HG02973 (cell line): Measurements from ENCODE around the gene NKG7.

ENCODE experiments used
- ATAC-seq: cut with Tn5 transposase; IDR thresholded peaks from one replicate; pipeline ENCODE4 v1.9.1; 2021; ENCODE audit warnings: moderate library complexity; ENCODE audit not compliant: unreplicated experiment

NKG7 gene

DNA sequence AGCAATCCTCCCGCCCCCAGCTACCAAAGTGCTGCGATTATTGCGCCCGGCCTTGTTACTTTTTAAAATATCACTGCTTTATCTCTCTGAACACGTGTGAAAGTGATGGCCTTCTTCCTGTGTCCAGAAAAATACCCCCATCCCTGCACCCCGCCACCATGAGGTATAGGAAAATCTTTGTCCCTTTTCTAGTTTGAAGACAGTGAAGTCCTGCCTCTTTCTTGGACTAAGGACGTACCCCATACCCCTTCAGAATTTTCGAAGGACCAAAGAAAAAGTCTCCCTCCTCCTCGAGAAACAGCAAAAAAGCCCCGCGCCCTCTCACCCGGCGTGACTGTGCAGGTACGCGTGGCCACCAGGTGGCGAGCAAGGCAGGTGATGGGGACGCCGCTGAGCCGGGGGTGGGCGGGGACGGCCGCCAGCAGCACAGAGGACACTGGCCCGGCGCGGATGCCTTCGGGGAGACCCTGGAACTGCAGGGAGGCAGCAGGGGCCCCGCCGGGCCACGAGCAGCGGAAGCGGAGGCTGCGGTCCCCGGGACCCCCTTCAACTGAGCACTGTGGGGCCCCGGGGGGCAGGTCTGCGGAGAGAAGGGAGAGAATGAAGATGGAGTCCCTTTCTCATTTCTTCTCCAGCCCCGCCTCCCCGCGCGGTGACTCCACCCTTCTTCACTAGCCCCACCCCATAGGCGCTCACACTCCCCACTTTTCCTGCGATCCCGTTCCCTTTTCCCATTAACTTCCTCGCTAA is 33.7 kb downstream of the NKG7 start:
- ATAC-seq = peak; percentile 63

GRCh38 chr19:51337861-51338562 is 34.4 kb downstream of the NKG7 start:
- no peak for ATAC-seq

DNA sequence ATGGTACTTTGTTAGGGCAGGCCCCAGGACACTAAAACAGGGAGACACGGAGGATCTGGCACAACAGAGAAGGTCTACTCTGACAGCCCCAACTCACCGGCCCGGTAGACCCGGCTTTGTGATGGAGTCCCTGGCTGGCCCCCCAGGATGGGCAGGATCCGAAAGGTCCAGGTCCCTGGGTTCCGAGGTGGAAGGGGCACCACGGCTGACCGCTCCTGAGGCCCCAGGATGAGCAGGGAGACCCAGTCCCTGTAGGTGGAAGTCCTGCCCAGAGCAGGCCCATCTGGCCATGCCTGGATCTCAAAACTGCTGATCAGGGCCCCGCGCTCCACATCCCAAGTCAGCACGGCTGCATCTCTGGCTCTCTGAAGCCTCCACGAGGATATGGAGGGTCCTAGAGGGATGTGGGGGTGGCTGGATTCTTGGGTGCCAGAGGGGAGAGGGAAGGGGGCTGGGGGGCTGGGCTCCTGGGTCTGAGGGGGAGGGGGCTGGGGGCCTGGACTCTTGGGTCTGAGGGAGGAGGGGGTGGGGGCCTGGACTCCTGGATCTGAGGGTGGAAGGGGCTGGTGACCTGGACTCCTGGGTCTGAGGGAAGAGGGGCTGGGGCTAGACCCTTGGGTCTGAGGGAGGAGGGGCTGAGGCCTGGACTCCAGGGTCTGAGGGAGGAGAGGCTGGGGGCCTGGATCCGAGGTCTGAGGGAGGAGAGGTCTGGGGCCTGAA is 35.2 kb downstream of the NKG7 start:
- ATAC-seq = no peak

DNA sequence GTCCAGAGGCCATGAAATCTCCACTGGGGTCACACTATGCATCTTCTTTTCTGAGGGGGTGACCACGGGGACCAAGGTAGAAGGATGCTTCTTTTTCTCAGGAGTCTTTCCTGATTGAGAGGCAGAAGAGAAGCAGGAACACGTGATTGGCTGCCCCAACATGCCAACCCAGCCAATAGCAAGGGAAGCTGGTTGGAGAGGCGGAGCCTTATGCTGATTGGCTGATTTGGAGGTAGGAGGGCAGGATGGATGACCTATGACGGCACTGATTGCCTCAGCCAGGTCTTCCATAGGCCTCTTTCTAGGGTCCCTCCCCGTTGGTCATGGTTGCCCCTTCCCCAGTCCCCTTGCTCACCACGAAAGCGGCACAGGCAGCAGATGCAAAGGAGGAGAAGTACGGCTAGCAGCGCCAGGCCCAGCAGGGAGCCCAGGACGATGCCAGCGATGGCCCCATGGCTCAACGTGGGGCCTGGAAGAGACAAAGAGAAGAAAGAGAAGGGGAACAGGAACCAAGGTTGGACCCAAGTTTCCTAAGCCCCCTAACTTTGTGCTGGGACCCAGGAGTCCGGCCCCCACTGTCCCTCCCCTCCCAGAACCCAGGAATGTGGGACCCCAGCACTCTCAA is 38.5 kb downstream of the NKG7 start:
- no peak for ATAC-seq

DNA sequence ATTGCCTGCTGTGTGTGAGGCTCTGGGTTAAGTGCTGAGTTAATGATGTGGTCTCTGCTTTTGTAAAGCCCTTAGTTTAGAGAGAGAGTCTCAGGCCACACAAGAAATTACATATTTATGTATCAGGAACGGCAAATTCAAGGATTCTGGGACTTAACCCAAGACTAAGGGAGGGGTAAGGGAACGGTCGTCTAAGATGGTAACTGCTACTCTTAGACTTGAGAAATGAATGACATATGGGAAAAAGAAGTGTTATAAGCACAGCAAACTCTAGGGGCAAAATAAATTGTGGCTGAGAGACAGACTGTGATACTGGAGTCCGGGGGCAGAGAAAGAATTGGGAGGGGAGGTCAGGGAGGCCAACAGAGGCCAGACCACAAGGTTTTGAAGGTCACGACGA is 40.7 kb downstream of the NKG7 start:
- ATAC-seq = no peak

GRCh38 chr19:51331193-51331592 is 41.3 kb downstream of the NKG7 start:
- no peak for ATAC-seq

DNA sequence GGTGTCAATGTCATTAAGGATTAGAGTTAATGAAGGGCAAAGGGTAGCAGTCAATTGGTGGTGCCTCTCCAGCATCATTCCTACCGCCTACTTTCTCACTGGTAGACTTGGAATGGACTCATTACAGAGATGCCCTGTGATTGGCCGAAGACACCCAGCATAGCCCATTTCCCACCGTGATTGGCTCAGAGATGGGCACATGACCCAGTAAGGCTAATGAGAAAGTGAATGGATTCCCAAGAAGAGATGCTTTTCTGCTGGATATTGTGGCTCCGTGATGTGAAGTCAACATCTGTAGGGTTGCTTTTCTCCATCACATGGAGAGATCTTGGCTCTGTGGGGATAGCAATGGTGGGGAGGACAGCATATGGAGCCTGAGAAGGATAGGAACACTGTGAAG is 42.1 kb downstream of the NKG7 start:
- no peak for ATAC-seq

DNA sequence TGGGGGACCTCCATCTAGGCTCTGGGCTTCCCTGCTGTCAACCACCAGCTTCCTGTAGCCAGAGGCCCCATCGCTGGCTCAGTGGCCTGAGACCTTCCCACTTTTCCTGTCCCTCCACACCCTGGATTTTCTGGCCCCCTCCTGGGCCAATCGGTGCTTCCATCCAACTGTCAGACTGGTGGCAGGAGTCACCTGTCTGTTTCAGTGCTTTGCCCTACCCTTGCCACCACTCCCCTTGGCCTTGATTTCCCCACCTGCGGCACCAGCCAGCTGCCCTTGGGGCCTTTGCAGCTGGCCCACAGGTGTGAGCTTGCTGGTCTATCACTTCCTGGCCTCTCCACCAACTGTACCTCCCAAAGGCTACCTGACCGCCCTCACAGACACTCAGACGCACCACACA is 43.0 kb downstream of the NKG7 start:
- ATAC-seq = no peak

DNA sequence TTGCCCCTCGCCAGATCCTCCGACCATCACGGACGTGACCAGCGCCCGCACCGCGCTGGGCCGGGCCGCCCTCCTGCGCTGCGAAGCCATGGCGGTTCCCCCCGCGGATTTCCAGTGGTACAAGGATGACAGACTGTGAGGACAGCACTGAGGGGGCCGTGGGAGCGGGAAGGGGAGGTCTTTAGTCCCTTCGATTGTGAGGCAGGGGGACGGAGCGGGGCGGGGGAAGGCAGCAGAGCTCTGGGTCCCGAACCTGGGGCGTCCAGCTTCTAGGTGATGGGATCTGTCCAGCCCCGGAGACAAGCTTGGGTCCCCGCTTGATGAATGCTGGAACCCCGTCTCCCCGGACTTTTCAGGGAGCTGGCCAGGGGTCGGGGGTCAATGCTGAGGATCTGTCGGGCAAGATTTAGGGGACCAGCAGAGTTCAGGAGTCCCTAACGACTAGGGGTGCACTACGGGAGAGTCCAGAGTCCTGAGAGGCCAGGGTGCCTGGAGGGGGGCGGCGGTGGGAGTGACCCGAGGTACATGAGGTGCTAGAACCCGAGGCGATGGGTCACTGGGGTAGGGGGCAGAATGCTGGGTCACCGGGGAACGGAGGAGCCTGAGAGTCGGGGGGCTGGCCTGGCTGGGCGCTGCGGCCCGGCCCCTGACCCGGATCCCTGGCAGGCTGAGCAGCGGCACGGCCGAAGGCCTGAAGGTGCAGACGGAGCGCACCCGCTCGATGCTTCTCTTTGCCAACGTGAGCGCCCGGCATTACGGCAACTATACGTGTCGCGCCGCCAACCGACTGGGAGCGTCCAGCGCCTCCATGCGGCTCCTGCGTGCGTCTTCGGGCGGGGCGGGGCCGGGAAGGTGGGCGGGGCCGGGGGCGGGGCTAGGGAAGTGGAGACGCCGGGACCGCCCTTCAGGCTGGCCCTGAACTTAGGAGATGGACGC is 45.1 kb downstream of the NKG7 start:
- no peak for ATAC-seq

DNA sequence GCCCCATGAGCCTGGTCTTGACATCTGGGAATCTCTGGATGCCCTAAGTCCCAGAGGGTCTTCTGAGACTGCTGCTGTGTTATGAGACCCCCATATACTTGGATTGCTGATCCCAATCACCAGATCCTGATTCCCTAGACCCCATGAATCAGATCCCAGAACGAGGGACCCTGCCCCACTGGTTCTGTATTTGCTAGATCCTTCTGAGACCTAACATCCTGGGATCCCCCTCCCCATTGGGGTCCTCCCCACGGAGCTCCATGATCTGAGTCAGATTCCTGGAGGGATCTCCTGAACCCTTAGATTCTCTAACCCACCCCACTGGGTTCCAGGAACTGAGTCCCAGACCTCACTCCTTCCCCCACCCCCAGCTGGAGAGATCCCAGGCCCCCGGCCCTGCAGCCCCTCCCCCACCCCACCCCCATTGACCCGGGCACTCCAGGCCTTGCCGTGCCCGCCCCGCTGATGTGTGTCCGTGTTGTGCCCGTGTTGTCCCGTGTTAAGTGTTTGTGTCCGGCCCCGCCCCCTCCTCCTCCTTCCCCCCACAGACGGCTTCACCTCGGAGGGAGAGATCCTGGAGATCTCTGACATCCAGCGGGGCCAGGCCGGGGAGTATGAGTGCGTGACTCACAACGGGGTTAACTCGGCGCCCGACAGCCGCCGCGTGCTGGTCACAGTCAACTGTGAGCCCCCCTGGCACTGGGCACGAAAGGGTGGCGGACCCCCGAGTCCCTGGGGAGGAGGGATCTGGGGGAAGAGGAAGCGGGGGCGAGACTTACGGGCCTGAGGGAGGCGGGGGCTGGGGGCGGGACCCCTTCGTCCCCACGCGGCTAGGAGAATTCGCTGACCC is 46.0 kb downstream of the NKG7 start:
- no peak for ATAC-seq

DNA sequence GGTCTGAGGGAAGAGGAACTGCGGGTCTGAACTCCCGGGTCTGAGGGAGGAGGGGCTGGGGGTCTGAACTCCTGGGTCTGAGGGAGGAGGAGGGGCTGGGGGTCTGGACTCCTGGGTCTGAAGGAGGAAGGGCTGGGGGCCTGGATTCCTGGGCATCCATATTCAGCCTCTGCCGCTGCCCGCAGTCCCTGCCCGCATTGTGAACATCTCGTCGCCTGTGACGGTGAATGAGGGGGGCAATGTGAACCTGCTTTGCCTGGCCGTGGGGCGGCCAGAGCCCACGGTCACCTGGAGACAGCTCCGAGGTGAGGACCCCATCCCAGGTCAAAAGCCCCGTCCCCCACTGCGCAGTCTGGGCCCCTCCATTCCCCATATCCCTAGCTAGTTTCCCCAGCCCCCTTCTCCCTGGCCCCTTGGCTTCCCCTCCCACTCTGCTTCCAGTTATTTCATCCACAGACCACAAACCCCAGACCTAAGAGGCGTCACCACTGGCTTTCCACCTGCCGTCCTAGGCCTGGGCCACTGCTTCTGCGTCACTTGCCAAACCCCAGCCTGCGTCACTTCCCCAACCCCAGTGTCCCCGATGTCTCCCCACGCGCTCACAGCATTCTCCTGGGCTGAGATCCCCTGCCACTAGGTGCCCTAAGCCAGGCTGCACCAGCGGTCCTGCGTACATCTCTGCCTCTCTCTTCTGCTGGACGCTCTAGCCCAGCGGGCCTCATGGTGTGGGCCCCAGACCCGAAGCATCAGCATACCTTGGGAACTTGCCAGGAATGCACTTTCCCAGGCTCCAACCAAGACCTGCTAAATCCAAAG is 47.1 kb downstream of the NKG7 start:
- no peak for ATAC-seq

DNA sequence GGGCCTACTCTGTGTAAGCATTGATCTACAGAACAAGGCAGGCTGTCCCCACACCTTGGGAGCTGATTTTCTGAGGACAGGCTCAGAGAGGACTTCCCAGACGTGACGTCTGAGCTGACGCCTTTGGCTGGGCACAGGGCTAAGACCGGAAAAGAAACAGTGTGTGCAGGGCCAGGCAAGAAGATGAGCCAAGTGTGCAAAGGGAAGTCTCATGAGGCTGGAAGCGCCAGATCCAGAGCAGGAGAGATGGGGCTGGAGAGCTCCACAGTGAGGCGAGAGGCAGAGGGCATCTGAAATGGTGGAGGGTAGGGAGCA is 48.3 kb downstream of the NKG7 start:
- no peak for ATAC-seq

DNA sequence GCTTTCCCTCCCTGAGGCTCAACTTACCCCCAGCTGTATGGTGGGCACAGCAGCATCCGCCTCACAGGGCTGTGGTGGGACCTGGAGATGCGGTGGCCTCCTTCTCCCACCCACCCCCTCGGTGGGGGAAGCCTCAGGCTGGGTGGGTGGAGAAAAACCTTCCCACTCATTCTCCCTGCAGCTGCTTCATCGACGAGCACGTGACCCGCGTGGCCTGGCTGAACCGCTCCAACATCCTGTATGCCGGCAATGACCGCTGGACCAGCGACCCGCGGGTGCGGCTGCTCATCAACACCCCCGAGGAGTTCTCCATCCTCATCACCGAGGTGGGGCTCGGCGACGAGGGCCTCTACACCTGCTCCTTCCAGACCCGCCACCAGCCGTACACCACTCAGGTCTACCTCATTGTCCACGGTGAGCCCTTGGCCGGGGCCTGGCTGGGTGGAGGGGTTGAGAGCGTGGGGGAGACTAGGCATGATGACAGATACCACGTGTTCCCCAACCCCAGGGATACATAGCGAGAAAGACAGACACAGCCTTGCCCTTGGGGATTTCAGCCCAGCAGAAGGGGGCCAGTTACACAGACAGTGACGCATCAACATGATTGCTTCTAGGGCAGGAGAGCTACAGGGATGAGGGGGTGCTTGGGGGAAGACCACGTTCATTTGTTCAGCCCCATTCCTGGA is 48.8 kb downstream of the NKG7 start:
- no peak for ATAC-seq

GRCh38 chr19:51321799-51322198 is 50.7 kb downstream of the NKG7 start:
- ATAC-seq = no peak
